Globus pallidus (tissue), 1 donor: ENCODE data around the gene ORM1.
"Not testable (repeated sequence)": the region's sequence is repeated elsewhere in the genome, so short reads cannot be mapped to it uniquely, and the experiment has no call there.

Experiments used
- DNase-seq: peaks from one replicate; pipeline ENCODE4 v3.0.0-alpha.2; 2015; ENCODE audit warnings: low spot score

ORM1 gene

GRCh38 chr9:114322831-114323531, at the start of gene ORM1:
TSS of gene ORM1 (plus strand) at chr9:114323098. CDS start at chr9:114323134, 36 bp downstream.
- DNase-seq: not testable (repeated sequence)

GRCh38 chr9:114273461-114273881, 49.4 kb upstream of the ORM1 start:
- DNase-seq: no peak

- no peak for DNase-seq
Measured at GRCh38 chr9:114274217-114274616, 48.7 kb upstream of the ORM1 start.

GRCh38 chr9:114275246-114276004, 47.5 kb upstream of the ORM1 start:
- no peak for DNase-seq

- DNase-seq: no peak
Measured at GRCh38 chr9:114276908-114277821, 45.7 kb upstream of the ORM1 start.

GRCh38 chr9:114278356-114278755, 44.5 kb upstream of the ORM1 start:
- DNase-seq: no peak

GRCh38 chr9:114278881-114279570, 43.9 kb upstream of the ORM1 start:
- no peak for DNase-seq

- DNase-seq: no peak
Measured at GRCh38 chr9:114279693-114280092, 43.2 kb upstream of the ORM1 start.

GRCh38 chr9:114280636-114281472, 42.0 kb upstream of the ORM1 start:
- no peak for DNase-seq

- DNase-seq: no peak
Measured at GRCh38 chr9:114281473-114282103, 41.3 kb upstream of the ORM1 start.

GRCh38 chr9:114282104-114282485, 40.8 kb upstream of the ORM1 start:
- DNase-seq: no peak

GRCh38 chr9:114282507-114282906, 40.4 kb upstream of the ORM1 start:
- no peak for DNase-seq

GRCh38 chr9:114282926-114283325, 40.0 kb upstream of the ORM1 start:
- DNase-seq: no peak

GRCh38 chr9:114283551-114284111, 39.3 kb upstream of the ORM1 start:
- DNase-seq: no peak

GRCh38 chr9:114284316-114285060, 38.4 kb upstream of the ORM1 start:
- DNase-seq: no peak

GRCh38 chr9:114285166-114285867, 37.6 kb upstream of the ORM1 start:
- no peak for DNase-seq

- DNase-seq: no peak
Measured at GRCh38 chr9:114286146-114286679, 36.7 kb upstream of the ORM1 start.

GRCh38 chr9:114287001-114287762, 35.7 kb upstream of the ORM1 start:
- no peak for DNase-seq
